Measurements from ENCODE around the gene SRGAP3. TPM values are rescaled to one million over a fixed set of nuclear protein-coding genes. Genes with fewer than 3 reads are reported as not detected.

The SRGAP3 gene
- polyA plus RNA-seq, 3 donors = 0.27 to 1.3 (median 0.87) TPM

GRCh38 chr3:9110316-9110715, 139.1 kb downstream of the SRGAP3 start:
- Mint-ChIP-seq H3K27ac (peak overlapping the region in 1 of 7 donors; percentile 31), H3K4me1 (peaks cover 20% of the 10 kb centered on the region), H3K4me3 (no peak overlapping the region), H3K9me3 (peaks cover 0 to 14% (median 6%) of the 10 kb centered on the region in 7 donors), H3K27me3 (ENCODE audit: low read depth in 3 of 3) (peaks cover 0 to 4% (median 0%) of the 10 kb centered on the region in 3 donors), H3K36me3 (no peaks in the 10 kb centered on the region)
- Histone ChIP-seq H3K9me3 (replicated peaks in 1 of 2; ENCODE audit: control insufficient read depth in 1 of 2, insufficient read depth in 1 of 2, low read length in 2 of 2) (peaks cover 0 to 7% of the 10 kb centered on the region in 2 donors), H3K36me3 (replicated peaks in 1 of 2; ENCODE audit: control insufficient read depth in 1 of 2, insufficient read depth in 2 of 2, low read length in 2 of 2) (no peaks in the 10 kb centered on the region), H3K4me3 (replicated peaks in 1 of 3; ENCODE audit: low read depth in 2 of 3, low read length in 3 of 3) (no peak overlapping the region), H4K20me1 (ENCODE audit: insufficient read depth, low read length) (no peaks in the 10 kb centered on the region), H3K4me1 (ENCODE audit: control insufficient read depth in 1 of 2, insufficient read depth in 2 of 2, low read length in 2 of 2) (peaks cover 0 to 2% of the 10 kb centered on the region in 2 donors), H2AFZ (ENCODE audit: insufficient read depth, low read depth, low read length, poor library complexity, severe bottlenecking) (no peak overlapping the region), H3K27me3 (ENCODE audit: control insufficient read depth in 2 of 2, insufficient read depth in 2 of 2, low read length in 2 of 2) (no peaks in the 10 kb centered on the region), H3K27ac (ENCODE audit: low read depth in 1 of 2, low read length in 2 of 2) (no peak overlapping the region), H3K4me2 (replicated peaks; ENCODE audit: extremely low read depth, low read length, poor library complexity, severe bottlenecking) (no peak overlapping the region), H3K9ac (ENCODE audit: insufficient read depth, low read length, poor library complexity, severe bottlenecking) (no peak overlapping the region), H3K79me2 (ENCODE audit: insufficient read depth, low read length) (no peaks in the 10 kb centered on the region)
- no peak for TF ChIP-seq CTCF (IDR thresholded peaks at IDR 0.05)
- 89% methylated on average over 9 of the region's 12 CpGs for WGBS (ENCODE audit: insufficient coverage)
- no peak for DNase-seq
- intact Hi-C loops (cut with micrococcal nuclease) = no loop called here

GRCh38 chr3:9109568-9109914, 139.9 kb downstream of the SRGAP3 start:
- Histone ChIP-seq H3K27me3 (ENCODE audit: control insufficient read depth in 2 of 2, insufficient read depth in 2 of 2, low read length in 2 of 2) (no peaks in the 10 kb centered on the region), H3K27ac (ENCODE audit: low read depth in 1 of 2, low read length in 2 of 2) (no peak overlapping the region), H3K4me1 (ENCODE audit: control insufficient read depth in 1 of 2, insufficient read depth in 2 of 2, low read length in 2 of 2) (peaks cover 0 to 2% of the 10 kb centered on the region in 2 donors), H3K4me2 (replicated peaks; ENCODE audit: extremely low read depth, low read length, poor library complexity, severe bottlenecking) (no peak overlapping the region), H3K79me2 (ENCODE audit: insufficient read depth, low read length) (no peaks in the 10 kb centered on the region), H4K20me1 (ENCODE audit: insufficient read depth, low read length) (no peaks in the 10 kb centered on the region), H3K4me3 (replicated peaks in 1 of 3; ENCODE audit: low read depth in 2 of 3, low read length in 3 of 3) (no peak overlapping the region), H2AFZ (ENCODE audit: insufficient read depth, low read depth, low read length, poor library complexity, severe bottlenecking) (no peak overlapping the region), H3K9ac (ENCODE audit: insufficient read depth, low read length, poor library complexity, severe bottlenecking) (no peak overlapping the region), H3K36me3 (replicated peaks in 1 of 2; ENCODE audit: control insufficient read depth in 1 of 2, insufficient read depth in 2 of 2, low read length in 2 of 2) (no peaks in the 10 kb centered on the region), H3K9me3 (replicated peaks in 1 of 2; ENCODE audit: control insufficient read depth in 1 of 2, insufficient read depth in 1 of 2, low read length in 2 of 2) (peaks cover 0 to 7% of the 10 kb centered on the region in 2 donors)
- H3K27me3 Mint-ChIP-seq (ENCODE audit: low read depth in 3 of 3) = peaks cover 0 to 4% (median 0%) of the 10 kb centered on the region in 3 donors
- no peak overlapping the region for H3K4me3 Mint-ChIP-seq
- H3K4me1 Mint-ChIP-seq = peaks cover 20% of the 10 kb centered on the region
- intact Hi-C loops (cut with micrococcal nuclease) = no loop called here
- no peak for DNase-seq
- H3K36me3 Mint-ChIP-seq = no peaks in the 10 kb centered on the region
- 39% methylated on average over 3 of the region's 3 CpGs for WGBS (ENCODE audit: insufficient coverage)
- TF ChIP-seq CTCF (IDR thresholded peaks at IDR 0.05) = no peak
- H3K9me3 Mint-ChIP-seq = peaks cover 0 to 14% (median 6%) of the 10 kb centered on the region in 7 donors
- no peak overlapping the region for H3K27ac Mint-ChIP-seq

Measured in CD14-positive monocyte (primary cell).